ENCODE results near the gene TBC1D22A.

DNA sequence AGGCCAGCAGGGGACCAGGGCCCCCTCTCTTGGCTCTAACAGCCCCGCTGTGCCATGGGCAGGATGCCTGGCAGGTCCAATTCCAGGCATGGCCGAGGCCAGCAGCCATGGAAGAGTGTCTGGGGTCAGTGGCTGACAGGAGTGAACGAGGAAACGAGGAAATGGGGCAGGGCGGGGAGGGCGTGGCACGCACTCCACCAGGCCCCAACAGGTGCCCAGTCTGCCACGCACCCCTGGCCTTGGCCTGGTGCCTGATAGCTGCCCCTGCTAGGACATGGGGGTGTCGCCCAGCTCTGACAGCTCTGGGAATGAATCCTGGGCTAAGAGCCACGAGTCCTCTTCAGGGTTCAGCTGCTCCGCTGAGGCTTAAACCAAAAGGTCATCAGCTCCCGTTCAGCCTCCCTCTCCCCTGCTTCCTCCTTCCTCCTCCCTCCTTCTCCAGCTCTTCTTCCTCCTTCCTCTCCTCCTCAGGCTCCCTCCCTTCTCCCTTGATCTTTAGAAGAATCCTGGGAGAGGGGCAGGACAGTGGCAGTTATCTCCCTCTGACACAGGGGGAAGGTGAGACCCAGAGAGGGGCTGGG lies 11.5 kb upstream of the TBC1D22A start:
- TF ChIP-seq POLR2A (IDR thresholded peaks at IDR 0.05) (no peak), CTCF (IDR thresholded peaks at IDR 0.05) (no peak)

Data from upper lobe of left lung (tissue), 4 donors.